Panc1 (cell line): ENCODE results near the gene EME2. TPM values are rescaled to one million over a fixed set of nuclear protein-coding genes. Genes with fewer than 3 reads are reported as not detected.

ENCODE experiments used
- ATAC-seq: fragments of 200-7000 bp; cut with Tn5 transposase; 2 replicates; pipeline ENCODE4 v1.9.1; 2020; ENCODE audit warnings: mild to moderate bottlenecking, moderate library complexity
- BruUV-seq: library from RNA; stranded (reverse); fragments of 400-500 nt; replicated peaks from 2 replicates; lab custom pipeline; 2021; lab: Mats Ljungman, UMichigan
- CTCF ChIA-PET: fragments of 300-600 bp; sonication (Branson Sonifier 250); formaldehyde crosslinking; loops from one replicate; lab custom pipeline; 2022; ENCODE audit warnings: antibody characterized with exemption; lab: Charles Lee
- POLR2A ChIA-PET: fragments of 300-600 bp; sonication (Branson Sonifier 250); formaldehyde crosslinking; loops from one replicate; lab custom pipeline; 2022; ENCODE audit warnings: antibody characterized with exemption; lab: Charles Lee
- DNase-seq: peaks from one replicate; pipeline ENCODE4 v3.0.0-alpha.2; 2010; ENCODE audit warnings: low read depth, low spot score
- H3K27ac ChIP-seq: 2 replicates; pipeline ENCODE4 v1.5.1; 2011; ENCODE audit warnings: mild to moderate bottlenecking, low read length, inconsistent platforms
- H3K27me3 ChIP-seq: fragments of 200-500 bp; sonication (Bioruptor generic); 2 replicates; pipeline ENCODE4 v1.6.0; 2014; ENCODE audit warnings: low read length, inconsistent platforms; ENCODE audit not compliant: control insufficient read depth, insufficient read depth
- H3K36me3 ChIP-seq: fragments of 200-500 bp; sonication (Bioruptor generic); 2 replicates; pipeline ENCODE4 v1.5.1; 2014; ENCODE audit warnings: inconsistent platforms, mild to moderate bottlenecking, low read length, moderate library complexity; ENCODE audit not compliant: control insufficient read depth, insufficient read depth
- H3K4me1 ChIP-seq: 2 replicates; pipeline ENCODE4 v1.5.1; 2011; ENCODE audit warnings: inconsistent platforms, mild to moderate bottlenecking, low read length, moderate library complexity; ENCODE audit not compliant: control insufficient read depth, insufficient read depth
- H3K4me3 ChIP-seq, 2 experiments: 2 replicates each; pipeline ENCODE4 v1.5.1; 2011 to 2012; ENCODE audit warnings: low read depth in 2 of 2, low read length in 2 of 2, mild to moderate bottlenecking in 2 of 2, inconsistent platforms in 1 of 2, moderate library complexity in 1 of 2
- H3K9me3 ChIP-seq: fragments of 200-500 bp; sonication (Bioruptor generic); 2 replicates; pipeline ENCODE4 v1.5.1; 2014; ENCODE audit warnings: low read depth, mild to moderate bottlenecking, inconsistent platforms, low read length, moderate library complexity; ENCODE audit not compliant: control insufficient read depth, insufficient read depth
- POLR2AphosphoS5 ChIP-seq: IDR thresholded peaks from 2 replicates; pipeline ENCODE4 v1.6.1; 2012; ENCODE audit warnings: mild to moderate bottlenecking, low read depth, low read length, moderate library complexity
- SIN3A ChIP-seq: IDR thresholded peaks from 2 replicates; pipeline ENCODE4 v1.6.1; 2012; ENCODE audit warnings: low read depth, mild to moderate bottlenecking, low read length, moderate library complexity, borderline replicate concordance; ENCODE audit not compliant: insufficient read depth
- TCF7L2 ChIP-seq: IDR thresholded peaks from 2 replicates; pipeline ENCODE4 v1.6.1; 2011; ENCODE audit warnings: mild to moderate bottlenecking, low read depth, low read length, inconsistent platforms
- in situ Hi-C: cut with HindIII; loops from 2 replicates; pipeline ENCODE4 v1.10.0; 2016; ENCODE audit warnings: low sequenced_read_pairs, low pct_unique_long_range_greater_than_20kb
- intact Hi-C: fragments of 100-400 bp; cut with micrococcal nuclease; formaldehyde crosslinking; loops from one replicate; pipeline ENCODE4 v1.10.0; 2022; ENCODE audit not compliant: unreplicated experiment
- total RNA-seq: library from RNA; stranded (reverse); gene quantifications from one replicate; pipeline ENCODE4 v1.2.1, GENCODE V29; 2021; ENCODE audit not compliant: unreplicated experiment
- TF ChIP-seq, protein P1 (sequence below), 2 experiments: IDR thresholded peaks; 2 replicates each; pipeline ENCODE4 v1.6.1; 2011 to 2012; ENCODE audit warnings: low read depth in 2 of 2, control low read depth in 1 of 2, low read length in 1 of 2, mild to moderate bottlenecking in 1 of 2, moderate library complexity in 1 of 2; ENCODE audit not compliant: insufficient read depth in 1 of 2
- TF ChIP-seq, protein P2 (sequence below): fragments of 450-650 bp; IDR thresholded peaks from 2 replicates; pipeline ENCODE4 v1.5.1; 2017; ENCODE audit warnings: mild to moderate bottlenecking

The EME2 gene
- total RNA-seq, 1 experiment from 2014 or later = 53.4 TPM

DNA sequence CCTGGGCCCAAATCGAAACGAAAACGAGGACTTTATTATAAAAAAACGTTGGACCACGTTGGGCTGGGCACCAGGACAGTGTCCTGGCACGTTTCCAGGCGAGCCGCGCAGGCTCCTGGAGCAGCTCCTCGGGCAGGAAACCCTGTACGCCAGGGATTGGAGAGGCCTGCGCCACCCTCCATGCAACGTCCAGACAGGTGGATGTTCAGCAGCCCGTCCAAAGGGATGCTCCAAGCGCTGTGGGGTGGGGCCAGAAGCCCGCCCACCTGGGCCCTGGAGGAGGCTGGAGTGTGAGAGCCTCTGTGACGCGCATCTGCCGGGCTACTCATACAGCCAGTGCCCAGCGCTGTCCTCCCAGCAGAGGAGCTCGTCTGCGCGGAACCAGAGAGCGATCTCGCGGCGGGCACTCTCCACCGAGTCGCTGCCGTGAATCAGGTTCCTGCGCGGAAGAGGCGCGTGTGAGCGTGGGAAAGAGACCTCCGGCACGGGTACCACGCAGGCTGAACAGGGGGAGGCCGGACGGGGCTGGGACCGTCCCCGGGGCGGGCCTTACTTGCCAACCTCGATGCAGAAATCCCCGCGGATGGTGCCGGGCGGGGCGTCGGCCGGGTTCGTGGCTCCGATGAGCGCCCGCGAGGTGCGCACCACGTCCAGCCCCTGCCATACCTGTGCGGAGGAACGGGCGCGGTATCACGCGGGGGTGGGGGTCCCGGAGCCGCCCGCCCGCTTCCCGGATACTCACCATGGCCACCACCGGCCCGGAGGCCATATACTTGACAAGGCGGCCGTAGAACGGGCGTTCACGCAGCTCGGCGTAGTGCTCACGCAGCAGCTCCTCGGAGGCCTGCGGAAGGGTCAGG is 2.1 kb upstream of the EME2 start:
- POLR2A ChIA-PET = no interaction called here
- intact Hi-C loops = loop anchor here (10.0 kb wide), 1 partner anchor 1086 kb away; the partner anchor contains the start of genes JMJD8 and STUB1
- Histone ChIP-seq H3K4me1 (peaks cover 27% of the 10 kb centered on the region), H3K27me3 (no peaks in the 10 kb centered on the region), H3K9me3 (no peaks in the 10 kb centered on the region), H3K4me3 (peak overlapping the region; percentile 60 to 71), H3K27ac (peak overlapping the region; percentile 87), H3K36me3 (no peaks in the 10 kb centered on the region; the same call in 1 of the 2 replicates)
- TSS peak; percentile 78 for BruUV-seq
- ATAC-seq (peak; percentile 50), DNase-seq (no peak)
- TF ChIP-seq TCF7L2 = no peak
- TF ChIP-seq, protein P1, sequence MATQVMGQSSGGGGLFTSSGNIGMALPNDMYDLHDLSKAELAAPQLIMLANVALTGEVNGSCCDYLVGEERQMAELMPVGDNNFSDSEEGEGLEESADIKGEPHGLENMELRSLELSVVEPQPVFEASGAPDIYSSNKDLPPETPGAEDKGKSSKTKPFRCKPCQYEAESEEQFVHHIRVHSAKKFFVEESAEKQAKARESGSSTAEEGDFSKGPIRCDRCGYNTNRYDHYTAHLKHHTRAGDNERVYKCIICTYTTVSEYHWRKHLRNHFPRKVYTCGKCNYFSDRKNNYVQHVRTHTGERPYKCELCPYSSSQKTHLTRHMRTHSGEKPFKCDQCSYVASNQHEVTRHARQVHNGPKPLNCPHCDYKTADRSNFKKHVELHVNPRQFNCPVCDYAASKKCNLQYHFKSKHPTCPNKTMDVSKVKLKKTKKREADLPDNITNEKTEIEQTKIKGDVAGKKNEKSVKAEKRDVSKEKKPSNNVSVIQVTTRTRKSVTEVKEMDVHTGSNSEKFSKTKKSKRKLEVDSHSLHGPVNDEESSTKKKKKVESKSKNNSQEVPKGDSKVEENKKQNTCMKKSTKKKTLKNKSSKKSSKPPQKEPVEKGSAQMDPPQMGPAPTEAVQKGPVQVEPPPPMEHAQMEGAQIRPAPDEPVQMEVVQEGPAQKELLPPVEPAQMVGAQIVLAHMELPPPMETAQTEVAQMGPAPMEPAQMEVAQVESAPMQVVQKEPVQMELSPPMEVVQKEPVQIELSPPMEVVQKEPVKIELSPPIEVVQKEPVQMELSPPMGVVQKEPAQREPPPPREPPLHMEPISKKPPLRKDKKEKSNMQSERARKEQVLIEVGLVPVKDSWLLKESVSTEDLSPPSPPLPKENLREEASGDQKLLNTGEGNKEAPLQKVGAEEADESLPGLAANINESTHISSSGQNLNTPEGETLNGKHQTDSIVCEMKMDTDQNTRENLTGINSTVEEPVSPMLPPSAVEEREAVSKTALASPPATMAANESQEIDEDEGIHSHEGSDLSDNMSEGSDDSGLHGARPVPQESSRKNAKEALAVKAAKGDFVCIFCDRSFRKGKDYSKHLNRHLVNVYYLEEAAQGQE (IDR thresholded peaks at IDR 0.05; ENCODE audit: insufficient read depth in 1 of 2, low read depth in 2 of 2, low read length in 1 of 2) = no peak
- TF ChIP-seq SIN3A = peak; percentile 55
- peak; percentile 74 for TF ChIP-seq POLR2AphosphoS5
- TF ChIP-seq, protein P2, sequence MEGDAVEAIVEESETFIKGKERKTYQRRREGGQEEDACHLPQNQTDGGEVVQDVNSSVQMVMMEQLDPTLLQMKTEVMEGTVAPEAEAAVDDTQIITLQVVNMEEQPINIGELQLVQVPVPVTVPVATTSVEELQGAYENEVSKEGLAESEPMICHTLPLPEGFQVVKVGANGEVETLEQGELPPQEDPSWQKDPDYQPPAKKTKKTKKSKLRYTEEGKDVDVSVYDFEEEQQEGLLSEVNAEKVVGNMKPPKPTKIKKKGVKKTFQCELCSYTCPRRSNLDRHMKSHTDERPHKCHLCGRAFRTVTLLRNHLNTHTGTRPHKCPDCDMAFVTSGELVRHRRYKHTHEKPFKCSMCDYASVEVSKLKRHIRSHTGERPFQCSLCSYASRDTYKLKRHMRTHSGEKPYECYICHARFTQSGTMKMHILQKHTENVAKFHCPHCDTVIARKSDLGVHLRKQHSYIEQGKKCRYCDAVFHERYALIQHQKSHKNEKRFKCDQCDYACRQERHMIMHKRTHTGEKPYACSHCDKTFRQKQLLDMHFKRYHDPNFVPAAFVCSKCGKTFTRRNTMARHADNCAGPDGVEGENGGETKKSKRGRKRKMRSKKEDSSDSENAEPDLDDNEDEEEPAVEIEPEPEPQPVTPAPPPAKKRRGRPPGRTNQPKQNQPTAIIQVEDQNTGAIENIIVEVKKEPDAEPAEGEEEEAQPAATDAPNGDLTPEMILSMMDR = no peak
- CTCF ChIA-PET = no interaction called here
- in situ Hi-C loops = no loop called here

- CTCF ChIA-PET = no interaction called here
Observed at GRCh38 chr16:1771188-1771863, 1.3 kb upstream of the EME2 start, which contains the start of gene NME3. Gene NME3, minus strand, starts transcription at chr16:1771543. Its CDS starts 9 bp downstream, at chr16:1771534.

More at GRCh38 chr16:1771188-1771863, 1.3 kb upstream of the EME2 start, which contains the start of gene NME3:
- in situ Hi-C loops (no loop called here), intact Hi-C loops (loop anchor here (10.0 kb wide), 1 partner anchor 1087 kb away; the partner anchor contains the start of genes JMJD8 and STUB1)
- BruUV-seq = no TSS peak
- POLR2A ChIA-PET = no interaction called here
- no peaks in the 10 kb centered on the region for H3K27me3 ChIP-seq
- TF ChIP-seq POLR2AphosphoS5 (no peak), SIN3A (peak; percentile 10; the same call in 1 of the 2 replicates)
- H3K4me1 ChIP-seq = peaks cover 30% of the 10 kb centered on the region
- no peaks in the 10 kb centered on the region; the same call in 1 of the 2 replicates for H3K36me3 ChIP-seq
- no peaks in the 10 kb centered on the region for H3K9me3 ChIP-seq
- H3K27ac ChIP-seq = peak within 1 kb of the TSS; percentile 95
- DNase-seq = no peak
- ATAC-seq = peak; percentile 48
- peak within 1 kb of the TSS; percentile 60 to 71 for H3K4me3 ChIP-seq
